Mesendoderm (in vitro differentiated cells): ENCODE results near the gene KDM3B.

ENCODE experiments used
- DNase-seq: peaks from one replicate; pipeline ENCODE4 v3.0.0; 2013
- H2AK5ac ChIP-seq: 2 replicates; pipeline ENCODE4 v1.6.1; 2013; ENCODE audit warnings: low read length, inconsistent platforms
- H2BK120ac ChIP-seq: 2 replicates; pipeline ENCODE4 v1.6.1; 2013; ENCODE audit warnings: low read depth, mild to moderate bottlenecking, low read length, moderate library complexity, mixed read lengths
- H2BK15ac ChIP-seq: replicated peaks from 2 replicates; pipeline ENCODE4 v1.6.1; 2013; ENCODE audit warnings: low read depth, mild to moderate bottlenecking, moderate library complexity
- H2BK5ac ChIP-seq: 2 replicates; pipeline ENCODE4 v1.6.1; 2013; ENCODE audit warnings: low read length, inconsistent platforms
- H3K18ac ChIP-seq: 2 replicates; pipeline ENCODE4 v1.6.1; 2013; ENCODE audit warnings: mild to moderate bottlenecking, low read length, mixed read lengths
- H3K23ac ChIP-seq: one replicate; pipeline ENCODE4 v1.6.1; 2013; ENCODE audit warnings: low read length
- H3K27ac ChIP-seq: 2 replicates; pipeline ENCODE4 v1.5.1; 2013; ENCODE audit warnings: low read depth, mild to moderate bottlenecking, inconsistent platforms, low read length, moderate library complexity
- H3K27me3 ChIP-seq: 2 replicates; pipeline ENCODE4 v1.6.1; 2013; ENCODE audit warnings: low read length, control low read depth, mild to moderate bottlenecking, inconsistent platforms; ENCODE audit not compliant: insufficient read depth, poor library complexity
- H3K36me3 ChIP-seq: 2 replicates; pipeline ENCODE4 v1.6.1; 2013; ENCODE audit warnings: low read length, inconsistent platforms; ENCODE audit not compliant: control insufficient read depth, insufficient read depth
- H3K4ac ChIP-seq: one replicate; pipeline ENCODE4 v1.6.1; 2013; ENCODE audit warnings: low read depth, mild to moderate bottlenecking, low read length, moderate library complexity
- H3K4me1 ChIP-seq: 2 replicates; pipeline ENCODE4 v1.6.1; 2013; ENCODE audit warnings: low read depth, low read length, inconsistent platforms; ENCODE audit not compliant: control insufficient read depth
- H3K4me2 ChIP-seq: 2 replicates; pipeline ENCODE4 v1.6.1; 2013; ENCODE audit warnings: low read length
- H3K4me3 ChIP-seq: 2 replicates; pipeline ENCODE4 v1.5.1; 2013; ENCODE audit warnings: mild to moderate bottlenecking, low read length
- H3K56ac ChIP-seq: one replicate; pipeline ENCODE4 v1.6.1; 2013; ENCODE audit warnings: low read length
- H3K79me1 ChIP-seq: 2 replicates; pipeline ENCODE4 v1.6.1; 2013; ENCODE audit warnings: low read length, inconsistent platforms
- H3K79me2 ChIP-seq: 2 replicates; pipeline ENCODE4 v1.6.1; 2013; ENCODE audit warnings: mild to moderate bottlenecking, low read length; ENCODE audit not compliant: control insufficient read depth, insufficient read depth
- H3K9ac ChIP-seq: 2 replicates; pipeline ENCODE4 v1.6.1; 2013; ENCODE audit warnings: low read length, inconsistent platforms
- H4K5ac ChIP-seq: one replicate; pipeline ENCODE4 v1.6.1; 2013; ENCODE audit warnings: low read length
- H4K8ac ChIP-seq: one replicate; pipeline ENCODE4 v1.6.1; 2013; ENCODE audit warnings: low read depth, mild to moderate bottlenecking, control low read depth, low read length, moderate library complexity
- WGBS: extraction: QIAGEN DNeasy Blood & Tissue Kit; methylation state at CpG from one replicate; pipeline ENCODE4 v1.1.7; 2013; ENCODE audit warnings: low lambda C conversion rate, missing lambda C conversion rate; ENCODE audit not compliant: insufficient coverage; ENCODE audit errors: extremely low coverage; 5-methylcytosine and 5-hydroxymethylcytosine counted together

Gene KDM3B

DNA sequence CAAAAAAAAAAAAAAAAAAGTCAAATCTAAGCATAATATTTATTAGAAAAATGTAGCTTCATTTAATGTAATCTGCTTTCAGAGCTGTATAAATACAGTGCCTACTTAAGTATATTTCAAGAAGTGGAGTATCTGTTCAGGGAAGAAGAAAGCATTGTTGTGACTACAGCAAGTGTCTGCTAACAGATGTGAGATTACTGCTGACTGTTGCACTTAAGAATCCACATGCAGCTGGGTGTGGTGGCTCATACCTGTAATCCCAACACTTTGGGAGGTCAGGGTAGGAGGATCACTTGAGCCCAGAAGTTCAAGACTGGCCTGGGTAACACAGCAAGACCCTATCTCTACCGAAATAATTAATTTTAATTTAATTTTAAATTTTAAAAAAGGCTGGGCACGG, 19.0 kb downstream of the KDM3B start:
- WGBS: no CpG with 5 or more reads among the region's 2 CpGs
- H3K4me1 ChIP-seq: no peaks in the 10 kb centered on the region
- H3K18ac ChIP-seq: no peak overlapping the region
- H3K79me2 ChIP-seq: peaks cover 26% of the 10 kb centered on the region
- H3K4me3 ChIP-seq: no peak overlapping the region
- no peak overlapping the region for H3K4ac ChIP-seq
- no peak overlapping the region for H2AK5ac ChIP-seq
- H4K5ac ChIP-seq: no peak overlapping the region
- no peak overlapping the region for H2BK5ac ChIP-seq
- DNase-seq: peak; percentile 20
- no peak overlapping the region for H3K23ac ChIP-seq
- no peaks in the 10 kb centered on the region for H3K27me3 ChIP-seq
- no peak overlapping the region for H3K4me2 ChIP-seq
- no peaks in the 10 kb centered on the region for H3K36me3 ChIP-seq
- H4K8ac ChIP-seq: no peak overlapping the region
- H3K9ac ChIP-seq: no peak overlapping the region
- H2BK15ac ChIP-seq: no peak overlapping the region
- no peak overlapping the region for H3K56ac ChIP-seq
- H3K79me1 ChIP-seq: peaks cover 15% of the 10 kb centered on the region
- no peak overlapping the region for H3K27ac ChIP-seq
- no peak overlapping the region for H2BK120ac ChIP-seq

DNA sequence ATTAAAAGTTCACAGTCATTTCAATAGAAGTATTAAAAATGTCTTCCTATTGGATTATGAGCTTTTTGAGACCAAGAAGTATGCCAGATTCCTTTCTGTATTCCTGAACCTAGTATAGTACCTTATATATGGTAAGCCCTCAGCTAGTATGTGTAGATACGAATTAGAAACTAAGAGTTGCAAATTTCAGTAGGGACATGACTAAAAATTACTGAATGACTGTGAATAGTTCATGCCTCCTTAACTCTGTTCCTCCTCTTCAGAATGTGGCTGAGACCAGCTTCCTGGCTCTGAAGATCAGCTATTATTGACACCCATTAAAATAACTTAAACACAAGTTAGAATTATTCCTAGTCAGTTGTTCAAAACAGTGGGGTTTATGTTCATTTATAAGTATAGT, 19.7 kb downstream of the KDM3B start:
- Histone ChIP-seq H3K56ac (no peak overlapping the region), H2AK5ac (no peak overlapping the region), H4K8ac (no peak overlapping the region), H3K23ac (no peak overlapping the region), H4K5ac (no peak overlapping the region), H3K4me2 (no peak overlapping the region), H3K4me1 (no peaks in the 10 kb centered on the region), H3K27me3 (no peaks in the 10 kb centered on the region), H2BK15ac (no peak overlapping the region), H3K79me1 (peaks cover 12% of the 10 kb centered on the region), H3K79me2 (peaks cover 19% of the 10 kb centered on the region), H2BK120ac (no peak overlapping the region), H3K4ac (no peak overlapping the region), H2BK5ac (no peak overlapping the region), H3K4me3 (no peak overlapping the region), H3K9ac (no peak overlapping the region), H3K36me3 (no peaks in the 10 kb centered on the region), H3K18ac (no peak overlapping the region), H3K27ac (no peak overlapping the region)
- WGBS: no CpG with 5 or more reads among the region's 1 CpG
- no peak for DNase-seq

DNA sequence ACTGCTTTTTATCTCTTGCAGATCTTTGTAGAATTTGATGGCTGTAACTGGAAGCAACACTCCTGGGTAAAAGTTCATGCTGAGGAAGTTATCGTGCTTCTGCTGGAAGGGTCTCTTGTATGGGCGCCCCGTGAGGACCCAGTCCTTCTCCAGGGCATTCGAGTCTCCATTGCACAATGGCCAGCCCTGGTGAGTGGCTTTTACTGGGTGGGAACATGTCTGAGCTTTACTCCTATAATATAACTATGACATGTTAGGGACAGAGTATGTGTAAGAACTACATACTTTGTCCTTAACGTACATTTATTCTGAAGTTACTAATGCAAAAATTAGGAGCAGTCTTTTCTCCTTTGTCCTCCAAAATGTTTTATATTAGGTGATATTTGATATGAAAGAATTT, 20.2 kb downstream of the KDM3B start:
- H3K4me2 ChIP-seq: no peak overlapping the region
- no peak overlapping the region for H2BK15ac ChIP-seq
- no peak overlapping the region for H2AK5ac ChIP-seq
- H3K56ac ChIP-seq: no peak overlapping the region
- no peak overlapping the region for H2BK5ac ChIP-seq
- no peaks in the 10 kb centered on the region for H3K4me1 ChIP-seq
- H4K8ac ChIP-seq: no peak overlapping the region
- no peak overlapping the region for H3K23ac ChIP-seq
- H3K79me1 ChIP-seq: peaks cover 12% of the 10 kb centered on the region
- H3K4ac ChIP-seq: no peak overlapping the region
- no peak overlapping the region for H3K9ac ChIP-seq
- H4K5ac ChIP-seq: no peak overlapping the region
- H3K36me3 ChIP-seq: no peaks in the 10 kb centered on the region
- no CpG with 5 or more reads among the region's 5 CpGs for WGBS
- H3K27me3 ChIP-seq: no peaks in the 10 kb centered on the region
- no peak overlapping the region for H3K18ac ChIP-seq
- H2BK120ac ChIP-seq: no peak overlapping the region
- peaks cover 19% of the 10 kb centered on the region for H3K79me2 ChIP-seq
- no peak for DNase-seq
- H3K4me3 ChIP-seq: no peak overlapping the region
- H3K27ac ChIP-seq: no peak overlapping the region

DNA sequence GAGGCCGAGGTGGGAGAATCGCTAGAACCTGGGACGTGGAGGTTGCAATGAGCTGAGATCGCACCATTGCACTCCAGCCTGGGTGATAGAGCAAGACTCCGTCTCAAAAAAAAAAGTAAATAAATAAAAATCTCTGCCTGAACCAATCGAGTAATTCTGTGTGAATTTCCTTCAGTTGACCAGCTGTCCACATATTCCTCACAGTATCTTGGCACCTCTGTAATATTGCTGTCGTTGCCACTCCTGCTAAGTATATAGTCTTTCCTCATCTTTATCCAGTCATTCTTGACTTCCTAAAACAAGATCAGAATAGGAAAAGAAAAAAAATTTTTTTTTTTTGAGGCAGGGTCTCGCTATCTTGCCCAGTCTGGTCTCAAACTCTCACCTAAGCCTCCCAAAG, 29.9 kb downstream of the KDM3B start:
- Histone ChIP-seq H3K27ac (no peak overlapping the region), H3K56ac (no peak overlapping the region), H3K36me3 (peaks cover 6% of the 10 kb centered on the region), H2AK5ac (no peak overlapping the region), H3K18ac (no peak overlapping the region), H2BK5ac (no peak overlapping the region), H2BK120ac (no peak overlapping the region), H3K27me3 (no peaks in the 10 kb centered on the region), H2BK15ac (no peak overlapping the region), H3K4me3 (no peak overlapping the region), H3K4me2 (no peak overlapping the region), H4K5ac (no peak overlapping the region), H4K8ac (no peak overlapping the region), H3K23ac (no peak overlapping the region), H3K9ac (no peak overlapping the region), H3K79me1 (no peaks in the 10 kb centered on the region), H3K4ac (no peak overlapping the region), H3K4me1 (no peaks in the 10 kb centered on the region), H3K79me2 (no peaks in the 10 kb centered on the region)
- WGBS: no CpG with 5 or more reads among the region's 8 CpGs
- no peak for DNase-seq

DNA sequence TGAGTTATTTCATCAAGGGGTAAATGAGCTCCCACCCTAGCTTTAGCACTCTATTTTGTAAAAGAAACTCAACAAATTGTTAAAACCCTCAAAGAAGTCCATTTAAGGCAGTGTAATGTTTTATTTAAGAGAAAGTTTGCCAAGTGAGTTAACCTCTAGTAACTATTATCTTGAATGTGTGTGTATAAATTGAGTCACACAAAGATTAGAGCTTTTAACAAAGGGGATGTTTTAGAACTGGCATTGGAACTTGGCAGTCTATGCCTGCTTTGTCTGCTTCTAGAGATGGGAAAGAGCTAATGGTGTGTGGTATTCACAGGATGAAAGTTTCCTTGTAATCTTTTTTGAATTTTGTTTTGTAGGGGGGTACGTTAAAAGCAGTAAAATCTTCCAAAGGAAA, 33.2 kb downstream of the KDM3B start:
- no peaks in the 10 kb centered on the region for H3K79me1 ChIP-seq
- no peak overlapping the region for H2AK5ac ChIP-seq
- no peak overlapping the region for H2BK15ac ChIP-seq
- H3K79me2 ChIP-seq: no peaks in the 10 kb centered on the region
- H3K27ac ChIP-seq: no peak overlapping the region
- H3K36me3 ChIP-seq: peaks cover 9% of the 10 kb centered on the region
- H3K27me3 ChIP-seq: no peaks in the 10 kb centered on the region
- no peak overlapping the region for H3K18ac ChIP-seq
- no peak overlapping the region for H3K4me2 ChIP-seq
- H2BK5ac ChIP-seq: no peak overlapping the region
- no CpG with 5 or more reads among the region's 1 CpG for whole genome bisulfite sequencing
- no peak overlapping the region for H3K4me3 ChIP-seq
- H2BK120ac ChIP-seq: no peak overlapping the region
- H4K8ac ChIP-seq: no peak overlapping the region
- no peak overlapping the region for H3K9ac ChIP-seq
- H4K5ac ChIP-seq: no peak overlapping the region
- H3K4me1 ChIP-seq: no peaks in the 10 kb centered on the region
- no peak overlapping the region for H3K56ac ChIP-seq
- H3K23ac ChIP-seq: no peak overlapping the region
- no peak overlapping the region for H3K4ac ChIP-seq
- no peak for DNase-seq

DNA sequence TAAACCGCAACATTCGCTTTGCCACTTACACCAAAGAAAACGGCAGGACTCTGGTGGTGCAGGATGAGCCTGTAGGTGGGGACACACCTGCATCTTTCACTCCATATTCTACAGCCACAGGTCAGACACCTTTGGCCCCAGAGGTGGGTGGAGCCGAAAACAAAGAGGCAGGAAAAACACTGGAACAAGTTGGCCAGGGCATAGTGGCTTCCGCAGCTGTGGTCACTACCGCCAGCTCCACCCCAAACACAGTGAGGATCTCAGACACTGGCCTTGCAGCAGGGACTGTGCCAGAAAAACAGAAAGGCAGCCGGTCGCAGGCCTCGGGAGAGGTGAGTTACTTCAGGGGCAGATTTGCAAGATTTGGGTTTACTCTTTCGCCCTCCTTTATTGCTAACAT, 33.8 kb downstream of the KDM3B start:
- no peaks in the 10 kb centered on the region for H3K79me2 ChIP-seq
- H3K4ac ChIP-seq: no peak overlapping the region
- DNase-seq: no peak
- no peak overlapping the region for H3K4me2 ChIP-seq
- no peak overlapping the region for H3K9ac ChIP-seq
- no peak overlapping the region for H3K23ac ChIP-seq
- H2BK15ac ChIP-seq: no peak overlapping the region
- H3K27me3 ChIP-seq: no peaks in the 10 kb centered on the region
- no peak overlapping the region for H2AK5ac ChIP-seq
- H3K4me1 ChIP-seq: no peaks in the 10 kb centered on the region
- H3K36me3 ChIP-seq: peaks cover 9% of the 10 kb centered on the region
- WGBS: no CpG with 5 or more reads among the region's 10 CpGs
- H2BK5ac ChIP-seq: no peak overlapping the region
- H4K8ac ChIP-seq: no peak overlapping the region
- H3K27ac ChIP-seq: no peak overlapping the region
- no peak overlapping the region for H2BK120ac ChIP-seq
- H3K79me1 ChIP-seq: no peaks in the 10 kb centered on the region
- H3K4me3 ChIP-seq: no peak overlapping the region
- H3K18ac ChIP-seq: no peak overlapping the region
- H3K56ac ChIP-seq: no peak overlapping the region
- no peak overlapping the region for H4K5ac ChIP-seq
